HCT116 (cell line): ENCODE measurements around the gene GMPPA.

Source experiments
- EZH2phosphoT487 ChIP-seq: fragments of 200-600 bp; IDR thresholded peaks from 2 replicates; pipeline ENCODE4 v1.6.1; 2018; ENCODE audit warnings: antibody characterized with exemption, borderline replicate concordance
- JUND ChIP-seq: IDR thresholded peaks from 2 replicates; pipeline ENCODE4 v1.6.1; 2012
- POLR2A ChIP-seq: IDR thresholded peaks from 2 replicates; pipeline ENCODE4 v1.7.0; 2011; ENCODE audit warnings: borderline replicate concordance; ENCODE audit not compliant: insufficient read depth, insufficient read length; ENCODE audit errors: extremely low read depth
- POLR2AphosphoS5 ChIP-seq: IDR thresholded peaks from 2 replicates; pipeline ENCODE4 v1.6.1; 2011; ENCODE audit warnings: mild to moderate bottlenecking, low read depth, low read length, moderate library complexity
- RAD21 ChIP-seq: IDR thresholded peaks from 2 replicates; pipeline ENCODE4 v1.6.1; 2012; ENCODE audit warnings: low read depth, mild to moderate bottlenecking
- TCF7L2 ChIP-seq: IDR thresholded peaks from 2 replicates; pipeline ENCODE4 v1.7.0; 2011; ENCODE audit warnings: borderline replicate concordance, inconsistent platforms; ENCODE audit not compliant: insufficient read depth, insufficient read length; ENCODE audit errors: extremely low read depth
- YY1 ChIP-seq: IDR thresholded peaks from 2 replicates; pipeline ENCODE4 v1.6.1; 2011; ENCODE audit warnings: low read length, low read depth, moderate library complexity, mild to moderate bottlenecking; ENCODE audit not compliant: insufficient replicate concordance; ENCODE audit errors: extremely low read depth
- TF ChIP-seq, protein P1 (sequence below), 3 experiments: fragments of 200-600 bp in 1 of 3; sonication (generic) in 1 of 3; IDR thresholded peaks in 2 of 3; conservative IDR thresholded peaks in 1 of 3; 2 replicates each; pipeline ENCODE4 v1.5.1; 2012 to 2017; ENCODE audit warnings: low read depth in 2 of 3, low read length in 2 of 3, antibody characterized with exemption in 1 of 3, borderline replicate concordance in 1 of 3, control low read depth in 1 of 3, mild to moderate bottlenecking in 1 of 3, mixed read lengths in 1 of 3, mixed run types in 1 of 3, moderate library complexity in 1 of 3; ENCODE audit not compliant: insufficient read depth in 1 of 3
- TF ChIP-seq, protein P2 (sequence below): IDR thresholded peaks from 2 replicates; pipeline ENCODE4 v1.6.1; 2012; ENCODE audit warnings: low read depth

DNA sequence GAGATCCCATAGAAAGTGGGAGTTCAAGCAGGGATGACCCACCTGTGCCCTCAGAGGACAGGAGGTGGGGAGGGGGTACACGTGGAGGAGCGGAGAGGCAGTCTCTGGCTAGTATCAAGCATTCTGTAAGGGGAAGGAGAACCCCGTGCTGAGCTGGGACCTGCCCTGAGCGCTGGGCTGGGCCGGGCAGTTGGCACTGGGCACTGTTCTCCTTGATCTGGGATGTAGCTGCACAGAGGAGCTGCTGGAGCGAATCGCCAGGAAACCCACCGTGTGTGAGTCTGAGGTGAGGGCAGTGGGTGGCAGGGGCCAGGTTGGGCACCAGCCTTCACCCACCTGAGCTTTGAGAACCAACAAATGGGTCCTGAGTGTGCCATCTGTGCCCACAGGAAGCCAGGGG, 19.8 kb upstream of the GMPPA start:
- TF ChIP-seq, protein P1, sequence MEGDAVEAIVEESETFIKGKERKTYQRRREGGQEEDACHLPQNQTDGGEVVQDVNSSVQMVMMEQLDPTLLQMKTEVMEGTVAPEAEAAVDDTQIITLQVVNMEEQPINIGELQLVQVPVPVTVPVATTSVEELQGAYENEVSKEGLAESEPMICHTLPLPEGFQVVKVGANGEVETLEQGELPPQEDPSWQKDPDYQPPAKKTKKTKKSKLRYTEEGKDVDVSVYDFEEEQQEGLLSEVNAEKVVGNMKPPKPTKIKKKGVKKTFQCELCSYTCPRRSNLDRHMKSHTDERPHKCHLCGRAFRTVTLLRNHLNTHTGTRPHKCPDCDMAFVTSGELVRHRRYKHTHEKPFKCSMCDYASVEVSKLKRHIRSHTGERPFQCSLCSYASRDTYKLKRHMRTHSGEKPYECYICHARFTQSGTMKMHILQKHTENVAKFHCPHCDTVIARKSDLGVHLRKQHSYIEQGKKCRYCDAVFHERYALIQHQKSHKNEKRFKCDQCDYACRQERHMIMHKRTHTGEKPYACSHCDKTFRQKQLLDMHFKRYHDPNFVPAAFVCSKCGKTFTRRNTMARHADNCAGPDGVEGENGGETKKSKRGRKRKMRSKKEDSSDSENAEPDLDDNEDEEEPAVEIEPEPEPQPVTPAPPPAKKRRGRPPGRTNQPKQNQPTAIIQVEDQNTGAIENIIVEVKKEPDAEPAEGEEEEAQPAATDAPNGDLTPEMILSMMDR (IDR thresholded peaks at IDR 0.05 in 2 of 3, conservative IDR thresholded peaks at IDR 0.05 in 1 of 3; ENCODE audit: borderline replicate concordance in 1 of 3, insufficient read depth in 1 of 3, low read depth in 2 of 3, low read length in 2 of 3): no peak
- TF ChIP-seq EZH2phosphoT487 (no peak), POLR2AphosphoS5 (no peak), POLR2A (no peak), RAD21 (no peak), TCF7L2 (no peak), YY1 (no peak), JUND (no peak)
- TF ChIP-seq, protein P2, sequence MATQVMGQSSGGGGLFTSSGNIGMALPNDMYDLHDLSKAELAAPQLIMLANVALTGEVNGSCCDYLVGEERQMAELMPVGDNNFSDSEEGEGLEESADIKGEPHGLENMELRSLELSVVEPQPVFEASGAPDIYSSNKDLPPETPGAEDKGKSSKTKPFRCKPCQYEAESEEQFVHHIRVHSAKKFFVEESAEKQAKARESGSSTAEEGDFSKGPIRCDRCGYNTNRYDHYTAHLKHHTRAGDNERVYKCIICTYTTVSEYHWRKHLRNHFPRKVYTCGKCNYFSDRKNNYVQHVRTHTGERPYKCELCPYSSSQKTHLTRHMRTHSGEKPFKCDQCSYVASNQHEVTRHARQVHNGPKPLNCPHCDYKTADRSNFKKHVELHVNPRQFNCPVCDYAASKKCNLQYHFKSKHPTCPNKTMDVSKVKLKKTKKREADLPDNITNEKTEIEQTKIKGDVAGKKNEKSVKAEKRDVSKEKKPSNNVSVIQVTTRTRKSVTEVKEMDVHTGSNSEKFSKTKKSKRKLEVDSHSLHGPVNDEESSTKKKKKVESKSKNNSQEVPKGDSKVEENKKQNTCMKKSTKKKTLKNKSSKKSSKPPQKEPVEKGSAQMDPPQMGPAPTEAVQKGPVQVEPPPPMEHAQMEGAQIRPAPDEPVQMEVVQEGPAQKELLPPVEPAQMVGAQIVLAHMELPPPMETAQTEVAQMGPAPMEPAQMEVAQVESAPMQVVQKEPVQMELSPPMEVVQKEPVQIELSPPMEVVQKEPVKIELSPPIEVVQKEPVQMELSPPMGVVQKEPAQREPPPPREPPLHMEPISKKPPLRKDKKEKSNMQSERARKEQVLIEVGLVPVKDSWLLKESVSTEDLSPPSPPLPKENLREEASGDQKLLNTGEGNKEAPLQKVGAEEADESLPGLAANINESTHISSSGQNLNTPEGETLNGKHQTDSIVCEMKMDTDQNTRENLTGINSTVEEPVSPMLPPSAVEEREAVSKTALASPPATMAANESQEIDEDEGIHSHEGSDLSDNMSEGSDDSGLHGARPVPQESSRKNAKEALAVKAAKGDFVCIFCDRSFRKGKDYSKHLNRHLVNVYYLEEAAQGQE: no peak
